Keratinocyte (primary cell): ENCODE measurements around the gene N4BP2L1.

ENCODE experiments used
- EZH2 ChIP-seq: IDR thresholded peaks from one replicate; pipeline ENCODE4 v1.6.1; 2012; ENCODE audit warnings: inconsistent platforms, mild to moderate bottlenecking, low read length, moderate library complexity
- TF ChIP-seq, protein P1 (sequence below), 3 experiments: IDR thresholded peaks in 1 of 3; conservative IDR thresholded peaks in 1 of 3; optimal IDR thresholded peaks in 1 of 3; 2 replicates in 2 of 3; 3 replicates in 1 of 3; pipeline versions ENCODE3 to v1.5.1; 2011; ENCODE audit warnings: low read length in 3 of 3, mild to moderate bottlenecking in 3 of 3, moderate library complexity in 2 of 3, control low read depth in 1 of 3, inconsistent platforms in 1 of 3; ENCODE audit not compliant: insufficient read depth in 2 of 3; ENCODE audit errors: extremely low read depth in 1 of 3

DNA sequence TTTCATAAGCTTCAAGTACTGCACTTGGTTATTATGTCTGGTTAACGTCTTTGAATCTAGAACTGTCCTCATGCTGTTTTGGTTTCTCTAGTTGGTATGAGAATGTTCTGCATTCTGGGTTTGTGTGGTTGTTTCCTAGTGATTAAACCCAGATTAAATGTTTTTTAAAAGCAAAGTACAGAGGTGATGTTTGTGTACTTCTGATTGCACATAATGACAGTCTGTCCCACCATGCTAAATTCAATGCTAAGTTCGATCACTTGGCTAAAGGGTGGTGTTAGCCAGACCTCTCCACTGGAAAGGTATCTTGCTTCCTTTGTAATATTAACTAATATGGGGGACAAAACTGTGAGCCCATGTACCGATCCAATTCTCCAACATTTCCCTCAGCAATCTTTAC is 14.6 kb downstream of the N4BP2L1 start:
- TF ChIP-seq, protein P1, sequence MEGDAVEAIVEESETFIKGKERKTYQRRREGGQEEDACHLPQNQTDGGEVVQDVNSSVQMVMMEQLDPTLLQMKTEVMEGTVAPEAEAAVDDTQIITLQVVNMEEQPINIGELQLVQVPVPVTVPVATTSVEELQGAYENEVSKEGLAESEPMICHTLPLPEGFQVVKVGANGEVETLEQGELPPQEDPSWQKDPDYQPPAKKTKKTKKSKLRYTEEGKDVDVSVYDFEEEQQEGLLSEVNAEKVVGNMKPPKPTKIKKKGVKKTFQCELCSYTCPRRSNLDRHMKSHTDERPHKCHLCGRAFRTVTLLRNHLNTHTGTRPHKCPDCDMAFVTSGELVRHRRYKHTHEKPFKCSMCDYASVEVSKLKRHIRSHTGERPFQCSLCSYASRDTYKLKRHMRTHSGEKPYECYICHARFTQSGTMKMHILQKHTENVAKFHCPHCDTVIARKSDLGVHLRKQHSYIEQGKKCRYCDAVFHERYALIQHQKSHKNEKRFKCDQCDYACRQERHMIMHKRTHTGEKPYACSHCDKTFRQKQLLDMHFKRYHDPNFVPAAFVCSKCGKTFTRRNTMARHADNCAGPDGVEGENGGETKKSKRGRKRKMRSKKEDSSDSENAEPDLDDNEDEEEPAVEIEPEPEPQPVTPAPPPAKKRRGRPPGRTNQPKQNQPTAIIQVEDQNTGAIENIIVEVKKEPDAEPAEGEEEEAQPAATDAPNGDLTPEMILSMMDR (optimal IDR thresholded peaks at IDR 0.05 in 1 of 3, IDR thresholded peaks at IDR 0.05 in 1 of 3, conservative IDR thresholded peaks at IDR 0.05 in 1 of 3; ENCODE audit: extremely low read depth in 1 of 3, insufficient read depth in 2 of 3, low read length in 3 of 3) = no peak
- TF ChIP-seq EZH2 = no peak
